AG08395 (cell line): Measurements from ENCODE around the gene PLCB2.

ENCODE experiments used
- DNase-seq: peaks from one replicate; pipeline ENCODE4 v3.0.0; 2012; ENCODE audit warnings: mixed read lengths, low spot score

The PLCB2 gene

DNA sequence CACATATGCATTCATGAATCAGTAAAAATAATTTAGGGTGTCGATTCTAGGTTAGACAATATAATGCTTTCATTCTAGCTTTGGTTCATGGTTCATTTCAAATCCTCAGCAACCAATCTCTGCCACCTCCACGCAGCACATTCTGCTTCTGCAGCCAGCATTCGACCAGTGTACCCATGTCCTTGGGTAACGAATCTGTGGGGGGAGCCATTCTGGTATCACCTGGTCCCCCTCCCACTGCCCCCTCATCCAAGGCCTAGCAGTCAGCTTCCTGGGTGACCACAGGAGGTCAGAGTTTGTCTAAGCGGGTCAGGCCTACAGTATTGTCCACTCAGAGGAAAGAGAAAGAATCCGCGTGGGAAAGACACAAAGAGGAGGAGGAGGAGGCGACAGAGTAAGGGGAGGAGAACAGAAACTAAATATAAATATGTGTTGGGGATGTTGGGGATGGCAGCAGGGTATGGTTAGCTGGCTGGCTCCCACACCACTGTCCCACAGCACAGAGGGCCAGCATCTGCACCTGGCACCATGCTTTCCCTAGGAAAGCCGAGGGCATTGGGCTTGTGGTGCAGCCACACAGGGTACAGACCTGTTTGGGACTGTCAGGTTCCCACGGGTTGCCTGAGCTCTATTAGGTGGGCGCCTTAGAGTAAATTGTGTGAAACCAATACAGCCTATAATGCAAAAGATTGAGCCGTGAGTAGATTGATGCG is 56.8 kb downstream of the PLCB2 start:
- no peak for DNase-seq

DNA sequence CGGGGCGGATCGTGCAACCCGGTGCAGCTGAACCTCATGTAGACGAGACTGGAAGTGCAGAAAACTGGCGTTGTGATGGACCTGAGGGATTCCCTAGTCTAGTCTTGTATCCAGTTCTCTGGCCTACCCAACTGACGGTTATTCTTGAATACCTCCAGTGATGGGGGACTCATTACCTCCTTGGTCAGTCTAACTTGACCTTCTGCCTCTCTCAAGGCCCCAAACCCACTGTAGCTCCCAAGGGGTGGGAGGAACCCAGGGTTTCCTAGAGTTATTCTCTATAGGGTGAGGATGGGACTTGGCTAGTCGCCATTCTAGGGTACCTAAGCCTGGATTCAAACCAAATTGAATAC is 57.5 kb downstream of the PLCB2 start:
- DNase-seq = no peak

DNA sequence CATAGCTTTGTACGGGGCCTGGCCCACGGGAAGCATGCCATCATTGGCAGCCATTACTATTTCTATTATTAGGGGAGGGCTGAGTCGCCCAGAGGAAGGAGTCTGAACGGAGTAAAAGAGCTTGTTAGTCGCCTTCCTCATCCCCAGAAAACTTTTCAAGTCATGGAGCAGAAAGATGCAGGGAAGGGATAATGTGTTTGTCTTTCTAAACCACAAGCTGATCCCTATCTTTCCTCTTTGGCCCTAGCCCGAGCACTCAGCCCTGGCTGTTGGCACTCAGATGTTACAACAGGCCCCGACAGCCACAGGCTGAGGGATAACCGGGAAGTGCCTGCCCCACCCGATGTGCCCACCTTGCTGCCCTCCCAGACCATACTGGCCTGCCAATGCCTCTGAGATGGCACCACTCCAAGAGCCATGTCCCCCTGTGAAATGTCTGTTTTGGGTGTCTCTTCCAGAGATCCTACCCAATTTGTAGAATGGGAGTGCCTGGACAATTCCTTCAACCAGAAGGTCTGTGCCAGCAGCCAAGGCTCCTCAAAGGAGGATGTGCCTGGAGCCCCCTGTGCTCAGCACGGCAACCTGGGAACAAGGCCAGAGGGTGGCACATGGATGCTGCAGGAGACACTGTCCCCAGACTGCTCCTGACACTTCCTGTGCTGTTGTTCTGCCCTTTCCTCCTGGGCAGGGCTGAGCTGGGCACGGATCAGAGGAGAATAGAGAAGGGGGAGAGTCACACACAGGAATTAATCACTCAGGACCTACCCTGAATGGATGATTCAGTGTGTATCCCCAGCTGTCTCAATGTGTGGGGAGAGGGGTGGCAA is 58.0 kb downstream of the PLCB2 start:
- DNase-seq = no peak

DNA sequence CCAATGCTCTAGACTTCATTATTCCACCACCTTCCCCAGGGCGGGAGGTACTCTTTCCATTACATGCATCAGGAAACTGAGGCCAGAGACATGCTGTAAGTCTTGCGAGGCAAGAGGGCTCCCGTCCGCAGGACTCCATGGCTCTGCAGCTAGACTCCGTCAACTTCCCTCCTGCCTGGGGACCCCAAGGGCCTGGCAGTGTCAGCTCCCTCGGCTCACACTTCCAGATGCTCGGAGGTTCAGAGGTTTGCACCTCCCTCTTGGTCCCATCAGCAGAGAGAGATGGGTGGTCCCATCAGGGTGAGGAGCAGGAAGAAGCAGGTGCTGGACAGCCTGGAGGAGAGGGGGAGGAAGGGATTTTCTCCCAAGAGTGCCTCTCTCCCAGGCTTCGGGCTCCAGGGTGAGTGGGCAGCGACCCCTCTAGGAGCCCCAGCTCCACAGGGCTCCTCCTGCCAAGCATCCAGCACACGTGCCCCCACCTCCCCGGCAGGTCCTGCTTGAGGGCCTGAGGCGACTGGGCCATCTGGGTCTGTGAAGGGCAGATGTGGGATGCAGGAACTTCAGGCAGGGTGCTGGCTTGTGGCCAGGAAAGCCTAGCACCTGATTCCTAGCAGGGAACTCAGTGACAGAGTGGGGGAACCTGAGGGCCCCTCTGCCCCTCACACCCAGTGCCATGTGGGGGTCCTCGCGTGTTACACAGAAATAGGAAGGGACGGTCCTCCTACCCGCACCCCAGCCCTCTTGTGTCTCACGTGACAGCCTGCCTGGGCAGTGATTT is 59.5 kb downstream of the PLCB2 start:
- no peak for DNase-seq

DNA sequence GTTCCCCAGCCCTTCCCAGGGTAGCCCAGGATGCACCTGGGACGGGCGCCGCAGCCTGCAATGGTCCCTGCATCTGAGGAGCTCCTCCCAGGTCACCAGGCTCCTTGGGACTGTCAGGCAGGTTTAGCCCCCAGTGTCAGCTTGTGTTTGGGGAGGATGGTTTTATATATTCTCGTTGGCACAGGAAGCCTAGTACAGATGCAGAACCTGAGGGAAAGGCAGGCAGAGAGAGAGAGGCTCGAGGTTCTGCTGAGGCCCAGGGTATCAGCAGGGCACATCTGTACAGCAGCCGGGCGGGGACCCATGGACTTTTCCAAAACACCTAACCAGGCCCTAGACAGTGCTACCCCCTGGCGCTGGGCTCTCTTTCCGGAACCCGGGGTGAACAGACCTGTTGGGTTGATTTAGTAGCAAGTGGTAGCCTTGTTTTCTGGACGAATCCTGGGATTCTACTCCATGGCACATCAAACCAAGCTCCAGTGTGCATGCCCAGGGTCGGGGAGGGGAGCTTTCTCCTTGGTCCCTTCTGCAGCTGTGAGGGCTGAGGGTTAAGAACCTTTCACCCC is 60.2 kb downstream of the PLCB2 start:
- no peak for DNase-seq

DNA sequence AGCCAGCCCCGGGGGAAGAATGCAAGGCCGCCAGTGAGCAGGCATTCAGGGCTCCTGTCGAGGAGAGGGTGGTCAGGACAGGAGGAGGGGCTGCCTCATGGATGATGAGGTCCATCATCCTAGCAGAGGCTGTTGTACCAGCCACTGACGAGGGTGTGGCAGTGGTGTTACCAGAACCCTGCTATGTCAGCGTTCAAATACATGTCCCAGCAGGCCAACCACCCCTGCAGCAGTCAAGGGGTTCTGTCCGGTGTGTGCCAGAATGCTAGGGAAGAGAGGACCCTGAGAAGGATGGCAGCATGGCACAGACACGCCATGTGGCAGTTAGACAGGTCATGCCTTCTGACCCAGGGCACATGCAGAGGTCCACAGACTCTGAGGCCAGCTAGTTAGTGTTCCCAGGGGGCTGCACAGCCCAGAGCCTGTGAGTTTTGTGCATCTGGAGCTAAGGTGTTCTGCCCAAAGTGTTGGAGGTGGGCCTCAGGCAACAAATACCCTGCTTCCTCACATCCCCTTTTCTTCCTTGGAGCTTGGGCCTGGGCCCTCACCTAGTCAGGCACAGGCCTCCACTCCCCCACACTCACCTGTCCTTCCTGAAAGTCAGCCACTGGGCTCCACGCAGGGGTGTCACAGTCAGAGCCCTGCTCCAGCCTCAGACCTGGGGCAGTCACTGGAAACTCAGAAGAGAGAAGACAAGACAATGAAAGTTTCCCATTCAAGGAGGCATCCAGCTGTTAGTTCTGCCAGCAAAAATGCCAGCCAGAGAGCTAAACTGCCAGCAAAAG is 61.0 kb downstream of the PLCB2 start:
- DNase-seq = no peak

- no peak for DNase-seq
Observed at GRCh38 chr15:40245666-40246450, 61.9 kb downstream of the PLCB2 start.

GRCh38 chr15:40244961-40245523 is 62.7 kb downstream of the PLCB2 start:
- DNase-seq = no peak

GRCh38 chr15:40243126-40243810 is 64.5 kb downstream of the PLCB2 start:
- no peak for DNase-seq

GRCh38 chr15:40242601-40243000 is 65.1 kb downstream of the PLCB2 start:
- no peak for DNase-seq

DNA sequence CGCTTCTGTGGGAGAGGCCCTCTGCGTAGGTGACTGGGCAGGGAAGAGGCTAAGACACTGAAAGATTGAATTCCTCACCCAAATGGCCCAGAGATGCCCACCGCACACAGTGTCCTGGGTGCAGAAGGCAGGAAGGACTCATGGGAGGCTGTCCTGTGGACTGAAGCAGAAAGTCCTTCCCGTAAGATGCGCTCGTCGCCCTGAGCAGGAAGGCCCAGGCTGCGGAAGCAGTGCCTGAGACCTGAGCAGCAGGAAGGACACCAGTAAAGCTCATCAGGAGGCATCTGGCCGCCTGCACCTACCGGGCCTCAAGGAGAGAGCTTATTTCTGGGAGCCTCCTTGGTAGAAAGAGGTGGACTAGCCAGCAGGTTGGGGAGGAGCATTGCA is 65.5 kb downstream of the PLCB2 start:
- no peak for DNase-seq

- DNase-seq = no peak
Observed at GRCh38 chr15:40241269-40242212, 66.2 kb downstream of the PLCB2 start.

DNA sequence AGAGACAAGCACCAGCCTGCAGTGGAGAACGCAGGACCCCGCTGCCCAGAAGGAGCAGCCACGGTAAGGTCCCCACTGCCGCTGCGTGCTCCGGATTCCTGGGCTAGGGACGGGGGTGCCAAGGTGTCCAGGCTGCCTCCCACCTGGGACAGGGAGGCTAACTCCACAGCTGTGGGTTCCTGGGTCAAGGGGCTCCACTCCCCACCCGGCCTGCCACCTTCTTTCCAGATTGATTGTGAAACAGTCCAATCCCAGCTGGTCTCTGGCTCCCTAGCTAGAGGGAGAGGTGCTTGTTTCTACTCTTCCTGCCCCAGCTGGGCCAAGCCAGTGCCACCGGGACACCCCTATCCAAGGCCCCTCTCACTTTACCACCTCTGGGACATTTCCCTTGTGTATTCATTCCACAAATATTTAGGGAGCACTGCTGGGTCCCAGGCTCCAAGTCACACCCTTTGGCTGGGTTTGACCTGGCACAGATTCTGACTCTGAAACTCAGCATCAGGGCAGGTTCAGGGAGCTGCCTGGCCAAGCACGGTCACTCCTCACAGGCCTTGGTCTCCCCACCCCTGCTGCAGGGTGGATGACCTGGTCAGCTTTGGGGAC is 67.0 kb downstream of the PLCB2 start:
- DNase-seq = no peak

DNA sequence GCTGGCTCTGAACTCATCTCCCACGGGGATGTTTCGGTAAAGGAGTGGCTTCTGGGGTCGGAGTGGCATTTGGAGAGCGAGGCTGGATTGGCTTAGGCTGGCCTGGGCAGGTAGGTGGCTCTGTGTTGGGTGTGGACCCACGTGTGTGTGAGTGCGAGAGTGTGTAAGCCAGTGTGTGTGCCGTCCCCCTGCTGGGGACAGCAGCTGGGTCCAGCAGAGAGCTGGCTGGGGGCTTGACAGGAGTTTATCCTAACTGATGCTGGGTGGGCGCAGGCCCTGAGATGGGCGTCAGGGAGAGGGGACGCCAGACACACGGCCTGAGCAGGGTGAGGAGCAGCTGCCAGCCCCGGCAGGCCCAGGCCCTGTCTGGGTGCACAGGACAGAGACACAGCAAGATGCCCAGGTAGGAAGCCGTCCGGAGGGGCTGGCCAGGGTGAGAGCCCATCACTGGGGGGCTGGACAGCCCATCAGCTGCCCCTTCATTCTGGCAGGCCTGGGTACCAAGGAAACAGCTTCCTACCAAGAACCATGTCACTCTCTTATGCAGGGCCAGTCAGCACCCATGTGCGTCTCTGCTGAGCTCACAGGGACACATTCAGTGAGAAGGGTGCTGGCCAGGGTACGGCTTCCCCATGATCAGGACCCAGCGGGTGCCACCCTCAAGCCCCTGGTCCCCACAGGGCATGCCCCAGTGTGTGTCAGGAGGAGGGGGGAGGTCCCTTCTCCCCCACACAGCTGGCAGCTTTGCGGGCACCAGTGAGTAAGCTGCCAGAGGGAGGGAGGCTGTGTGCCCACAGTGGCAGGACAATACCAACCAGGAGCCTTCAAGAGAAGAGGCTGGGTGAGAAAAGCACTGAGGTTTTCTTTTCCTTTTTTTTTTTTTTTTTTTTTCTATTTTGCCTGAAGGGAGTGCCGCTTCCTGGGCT is 67.8 kb downstream of the PLCB2 start:
- no peak for DNase-seq

DNA sequence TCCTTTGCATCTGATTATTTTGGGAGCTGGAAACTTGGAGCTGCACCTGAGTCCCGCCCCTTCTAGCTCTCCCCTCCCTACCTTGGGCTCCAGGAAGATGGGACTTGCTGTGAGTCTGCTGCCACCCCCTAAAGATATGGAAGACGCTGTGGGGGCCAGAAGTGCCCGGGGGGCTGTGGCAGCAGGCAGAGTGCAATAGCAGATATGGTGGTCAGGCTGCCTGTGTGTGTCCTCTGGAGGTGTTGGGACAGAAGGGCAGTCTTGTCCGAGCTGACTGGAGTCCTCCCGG is 68.4 kb downstream of the PLCB2 start:
- DNase-seq = no peak

DNA sequence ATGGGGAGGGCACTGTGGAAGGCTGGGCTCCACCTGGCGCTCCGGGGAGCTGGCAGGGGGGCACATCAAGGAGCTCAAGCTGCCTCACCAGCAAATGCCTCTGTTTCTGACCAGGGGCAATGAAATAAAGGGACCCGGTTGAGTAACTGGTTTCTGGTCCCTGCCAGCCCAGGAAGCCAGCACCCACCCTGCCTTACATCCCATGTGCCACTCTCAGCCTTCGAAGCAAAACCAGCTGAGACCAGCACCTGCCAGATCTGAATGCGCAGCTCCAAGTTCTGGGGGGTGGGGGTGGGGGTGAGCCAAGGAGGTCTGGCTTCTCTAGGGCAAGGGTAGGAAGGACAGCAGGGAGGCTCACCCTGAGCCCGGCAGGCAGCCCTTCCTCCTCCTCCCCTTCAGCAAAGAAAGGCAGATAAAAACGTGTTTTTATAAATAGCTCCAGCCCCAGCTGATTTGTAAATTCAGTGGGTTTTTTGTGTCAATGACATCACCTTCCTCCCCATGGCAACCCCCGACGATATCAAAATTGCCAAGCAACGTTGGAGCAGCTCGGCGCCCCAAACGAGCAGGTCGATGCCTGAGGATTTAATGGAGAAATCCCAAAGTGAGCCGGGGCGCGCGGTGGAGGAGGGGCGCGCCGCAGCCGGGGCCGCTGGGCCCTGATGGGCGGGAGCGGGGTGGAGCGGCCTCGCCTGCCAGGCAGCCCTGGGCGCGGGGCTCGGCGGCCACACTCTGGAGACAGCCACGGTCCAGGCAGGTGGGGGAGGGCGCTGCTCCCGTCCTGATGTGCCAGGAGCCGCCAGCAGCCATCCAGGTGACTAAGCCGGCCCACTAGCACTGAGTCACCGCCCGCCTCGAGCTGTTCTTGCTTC is 69.0 kb downstream of the PLCB2 start, which contains the start of gene PAK6:
Gene PAK6 (plus strand): TSS at position 532 of the 872 bp plus-strand sequence. CDS start 25,723 bp downstream, outside the sequence.
- peak; percentile 72 for DNase-seq
